ENCODE measurements around the gene RAD51B. TPM values are rescaled to one million over a fixed set of nuclear protein-coding genes. Genes with fewer than 3 reads are reported as not detected.

The RAD51B gene
- total RNA-seq, 1 experiment from 2014 or later = 23.3 TPM

GRCh38 chr14:68677476-68677875, 857.9 kb downstream of the RAD51B start:
- CTCF ChIA-PET = no interaction called here
- no peak overlapping the region for H3K4me3 ChIP-seq (ENCODE audit: low read depth, low read length, poor library complexity, severe bottlenecking)
- POLR2A ChIA-PET (ENCODE audit: low non-redundant PET) = interaction anchor here (0.6 kb wide), 1 partner anchor 528 kb away, joined by 5 read pairs; no protein-coding TSS in a partner anchor
- no peaks in the 10 kb centered on the region for H3K9me3 ChIP-seq (ENCODE audit: low read depth, low read length, poor library complexity, severe bottlenecking)
- TF ChIP-seq EZH2 (IDR thresholded peaks at IDR 0.05; ENCODE audit: borderline replicate concordance, low read depth, low read length, poor library complexity, severe bottlenecking) (no peak), CTCF (conservative IDR thresholded peaks at IDR 0.05; ENCODE audit: low read depth, low read length) (no peak)
- H3K4me1 ChIP-seq (ENCODE audit: insufficient read depth, low read length, poor library complexity, severe bottlenecking) = peaks cover 19% of the 10 kb centered on the region
- intact Hi-C loops (cut with micrococcal nuclease; ENCODE audit: unreplicated experiment) = no loop called here
- H3K27ac ChIP-seq (ENCODE audit: low read depth, low read length, poor library complexity, severe bottlenecking) = no peak overlapping the region
- no TSS peak for BruUV-seq (replicated peaks)
- no peaks in the 10 kb centered on the region for H3K36me3 ChIP-seq (ENCODE audit: insufficient read depth, low read length, poor library complexity, severe bottlenecking)
- H3K27me3 ChIP-seq (replicated peaks; ENCODE audit: insufficient read depth, low read depth, low read length, poor library complexity) = no peaks in the 10 kb centered on the region
- no peak for DNase-seq (ENCODE audit: low spot score)

DNA sequence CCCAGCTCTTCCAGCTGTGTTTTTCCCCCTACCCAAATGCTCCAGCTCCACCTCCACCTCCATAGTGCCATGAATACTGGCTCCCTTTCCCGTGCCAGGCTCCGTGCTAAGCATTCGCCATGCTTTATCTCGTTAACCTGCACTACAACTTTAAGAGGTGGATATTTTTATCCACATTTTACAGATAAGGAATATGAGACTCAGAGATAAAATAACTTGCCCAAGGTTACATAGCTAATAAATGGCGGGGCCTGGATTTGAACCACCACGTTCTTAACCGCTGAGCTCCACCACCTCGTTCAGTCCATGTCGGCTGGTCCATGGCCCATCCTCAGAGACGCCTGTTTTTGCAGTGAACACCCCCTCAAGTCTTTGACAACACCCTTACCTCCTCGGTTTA, 858.3 kb downstream of the RAD51B start:
- ChIA-PET CTCF (no interaction called here), POLR2A (ENCODE audit: low non-redundant PET) (no interaction called here)
- Histone ChIP-seq H3K36me3 (ENCODE audit: insufficient read depth, low read length, poor library complexity, severe bottlenecking) (no peaks in the 10 kb centered on the region), H3K4me1 (ENCODE audit: insufficient read depth, low read length, poor library complexity, severe bottlenecking) (peaks cover 20% of the 10 kb centered on the region), H3K4me3 (ENCODE audit: low read depth, low read length, poor library complexity, severe bottlenecking) (no peak overlapping the region), H3K9me3 (ENCODE audit: low read depth, low read length, poor library complexity, severe bottlenecking) (no peaks in the 10 kb centered on the region), H3K27me3 (replicated peaks; ENCODE audit: insufficient read depth, low read depth, low read length, poor library complexity) (no peaks in the 10 kb centered on the region), H3K27ac (ENCODE audit: low read depth, low read length, poor library complexity, severe bottlenecking) (no peak overlapping the region)
- no peak for TF ChIP-seq CTCF (conservative IDR thresholded peaks at IDR 0.05; ENCODE audit: low read depth, low read length)
- no peak for TF ChIP-seq EZH2 (IDR thresholded peaks at IDR 0.05; ENCODE audit: borderline replicate concordance, low read depth, low read length, poor library complexity, severe bottlenecking)
- DNase-seq (ENCODE audit: low spot score) = no peak
- intact Hi-C loops (cut with micrococcal nuclease; ENCODE audit: unreplicated experiment) = no loop called here
- no TSS peak for BruUV-seq (replicated peaks)

DNA sequence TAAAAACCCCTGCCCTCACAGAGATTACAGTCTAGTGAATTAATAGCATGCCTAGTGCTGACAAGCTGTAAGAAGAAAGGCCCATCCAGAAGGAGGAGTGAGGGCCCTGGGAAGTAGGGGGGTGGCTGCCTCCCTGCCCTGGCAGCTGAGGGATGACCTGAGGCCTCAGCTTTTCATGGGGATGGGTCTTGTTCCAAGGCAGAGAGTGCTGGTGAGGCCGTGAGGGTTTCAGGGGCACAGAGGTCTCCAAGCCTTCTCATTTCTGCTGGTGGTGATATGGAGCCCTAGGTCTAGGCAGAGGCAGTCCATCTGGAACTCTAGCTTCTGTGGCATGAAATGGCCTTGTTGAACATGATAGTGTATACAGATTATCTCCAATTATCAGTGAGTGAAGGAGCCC, 858.9 kb downstream of the RAD51B start:
- Histone ChIP-seq H3K36me3 (ENCODE audit: insufficient read depth, low read length, poor library complexity, severe bottlenecking) (no peaks in the 10 kb centered on the region), H3K4me1 (ENCODE audit: insufficient read depth, low read length, poor library complexity, severe bottlenecking) (peaks cover 26% of the 10 kb centered on the region), H3K4me3 (ENCODE audit: low read depth, low read length, poor library complexity, severe bottlenecking) (no peak overlapping the region), H3K9me3 (ENCODE audit: low read depth, low read length, poor library complexity, severe bottlenecking) (no peaks in the 10 kb centered on the region), H3K27me3 (replicated peaks; ENCODE audit: insufficient read depth, low read depth, low read length, poor library complexity) (no peaks in the 10 kb centered on the region), H3K27ac (ENCODE audit: low read depth, low read length, poor library complexity, severe bottlenecking) (no peak overlapping the region)
- no TSS peak for BruUV-seq (replicated peaks)
- POLR2A ChIA-PET (ENCODE audit: low non-redundant PET) = no interaction called here
- TF ChIP-seq EZH2 (IDR thresholded peaks at IDR 0.05; ENCODE audit: borderline replicate concordance, low read depth, low read length, poor library complexity, severe bottlenecking) (no peak), CTCF (conservative IDR thresholded peaks at IDR 0.05; ENCODE audit: low read depth, low read length) (no peak)
- CTCF ChIA-PET = no interaction called here
- DNase-seq (ENCODE audit: low spot score) = no peak
- intact Hi-C loops (cut with micrococcal nuclease; ENCODE audit: unreplicated experiment) = no loop called here

Data from A673 (cell line).